IMR-90 (cell line): ENCODE results near the gene IRGQ. TPM values are rescaled to one million over a fixed set of nuclear protein-coding genes. Genes with fewer than 3 reads are reported as not detected.

Experiments used
- ATAC-seq: fragments of 200-7000 bp; cut with Tn5 transposase; 2 replicates; pipeline ENCODE4 v1.9.1; 2020; ENCODE audit warnings: low read depth, mild to moderate bottlenecking, moderate library complexity
- BruUV-seq: library from RNA; stranded (reverse); fragments of 400-500 nt; replicated peaks from 2 replicates; lab custom pipeline; 2021; lab: Mats Ljungman, UMichigan
- CTCF ChIA-PET: fragments of 300-600 bp; formaldehyde crosslinking; extraction: SDS; loops from one replicate; lab custom pipeline; 2021; ENCODE audit warnings: antibody characterized with exemption; lab: Yijun Ruan, JAX
- POLR2A ChIA-PET: fragments of 300-600 bp; sonication (Branson Sonifier 250); formaldehyde crosslinking; loops from one replicate; lab custom pipeline; 2022; ENCODE audit warnings: antibody characterized with exemption; ENCODE audit not compliant: unreplicated experiment; lab: Charles Lee
- DNase-seq: peaks from one replicate; pipeline ENCODE4 v3.0.0; 2013
- H2AFZ ChIP-seq: replicated peaks from 2 replicates; pipeline ENCODE3; 2013; ENCODE audit warnings: low read length, mild to moderate bottlenecking; ENCODE audit not compliant: poor library complexity
- H2AK5ac ChIP-seq: 2 replicates; pipeline ENCODE4 v1.6.1; 2013; ENCODE audit warnings: low read depth, low read length, inconsistent platforms
- H2AK9ac ChIP-seq: replicated peaks from 2 replicates; pipeline ENCODE3; 2013; ENCODE audit warnings: mild to moderate bottlenecking, low read depth, low read length, moderate library complexity; ENCODE audit not compliant: poor library complexity
- H2BK120ac ChIP-seq: 2 replicates; pipeline ENCODE4 v1.6.1; 2013; ENCODE audit warnings: low read depth, low read length, inconsistent platforms
- H2BK15ac ChIP-seq: 3 replicates; pipeline ENCODE4 v1.6.1; 2013; ENCODE audit warnings: low read depth, low read length, inconsistent platforms
- H2BK20ac ChIP-seq: 2 replicates; pipeline ENCODE4 v1.6.1; 2013; ENCODE audit warnings: low read depth, mild to moderate bottlenecking, inconsistent platforms, low read length, moderate library complexity
- H2BK5ac ChIP-seq: 2 replicates; pipeline ENCODE4 v1.6.1; 2013; ENCODE audit warnings: mild to moderate bottlenecking, low read depth, low read length, inconsistent platforms; ENCODE audit not compliant: poor library complexity, severe bottlenecking
- H3K14ac ChIP-seq: replicated peaks from 2 replicates; pipeline ENCODE4 v1.6.1; 2013; ENCODE audit warnings: low read depth, low read length, inconsistent platforms
- H3K18ac ChIP-seq: 2 replicates; pipeline ENCODE4 v1.6.1; 2013; ENCODE audit warnings: low read depth, low read length, control low read depth
- H3K23ac ChIP-seq: 2 replicates; pipeline ENCODE4 v1.6.1; 2013; ENCODE audit warnings: low read depth, low read length, inconsistent platforms
- H3K27ac ChIP-seq: 2 replicates; pipeline ENCODE4 v1.5.1; 2013; ENCODE audit warnings: mild to moderate bottlenecking, control low read depth, low read length; ENCODE audit not compliant: insufficient read depth
- H3K27me3 ChIP-seq: 2 replicates; pipeline ENCODE4 v1.6.1; 2013; ENCODE audit warnings: low read length; ENCODE audit not compliant: control insufficient read depth, insufficient read depth
- H3K36me3 ChIP-seq: 2 replicates; pipeline ENCODE4 v1.6.1; 2013; ENCODE audit warnings: low read length, mixed read lengths; ENCODE audit not compliant: control insufficient read depth, insufficient read depth
- H3K4ac ChIP-seq: 2 replicates; pipeline ENCODE4 v1.6.1; 2013; ENCODE audit warnings: low read depth, low read length, inconsistent platforms
- H3K4me1 ChIP-seq: 2 replicates; pipeline ENCODE4 v1.6.1; 2013; ENCODE audit warnings: low read length, mixed read lengths; ENCODE audit not compliant: control insufficient read depth, insufficient read depth
- H3K4me2 ChIP-seq: 2 replicates; pipeline ENCODE4 v1.6.1; 2013; ENCODE audit warnings: low read depth, mild to moderate bottlenecking, control low read depth, low read length, moderate library complexity
- H3K4me3 ChIP-seq: 2 replicates; pipeline ENCODE4 v1.5.1; 2013; ENCODE audit warnings: low read depth, mild to moderate bottlenecking, control low read depth, low read length, moderate library complexity; ENCODE audit not compliant: insufficient read depth
- H3K56ac ChIP-seq: 2 replicates; pipeline ENCODE4 v1.6.1; 2013; ENCODE audit warnings: low read length, inconsistent platforms; ENCODE audit not compliant: insufficient read depth; ENCODE audit errors: extremely low read depth
- H3K79me1 ChIP-seq, 2 experiments: 2 replicates each; pipeline ENCODE4 v1.6.1; 2013; ENCODE audit warnings: low read length in 2 of 2, inconsistent platforms in 1 of 2, low read depth in 1 of 2
- H3K9ac ChIP-seq: 2 replicates; pipeline ENCODE4 v1.6.1; 2013; ENCODE audit warnings: low read depth, low read length, control low read depth
- H3K9me1 ChIP-seq: 2 replicates; pipeline ENCODE4 v1.6.1; 2013; ENCODE audit warnings: low read length, inconsistent platforms; ENCODE audit not compliant: insufficient read depth
- H3K9me3 ChIP-seq: 2 replicates; pipeline ENCODE4 v1.6.1; 2013; ENCODE audit warnings: low read length; ENCODE audit not compliant: control insufficient read depth, insufficient read depth
- H4K20me1 ChIP-seq: 2 replicates; pipeline ENCODE4 v1.6.1; 2013; ENCODE audit warnings: low read length, inconsistent platforms; ENCODE audit not compliant: insufficient read depth
- H4K5ac ChIP-seq: 2 replicates; pipeline ENCODE4 v1.6.1; 2013; ENCODE audit warnings: mild to moderate bottlenecking, low read depth, low read length, control low read depth
- H4K8ac ChIP-seq, 2 experiments: 2 replicates each; pipeline ENCODE4 v1.6.1; 2013; ENCODE audit warnings: low read depth in 2 of 2, low read length in 2 of 2, control low read depth in 1 of 2, inconsistent platforms in 1 of 2
- H4K91ac ChIP-seq: 2 replicates; pipeline ENCODE4 v1.6.1; 2013; ENCODE audit warnings: low read depth, low read length, inconsistent platforms; ENCODE audit not compliant: insufficient read depth
- BHLHE40 ChIP-seq: fragments of 150-350 bp; IDR thresholded peaks from 2 replicates; pipeline ENCODE4 v1.6.1; 2016; ENCODE audit warnings: mild to moderate bottlenecking, low read depth, low read length
- CEBPB ChIP-seq: IDR thresholded peaks from 2 replicates; pipeline ENCODE4 v1.6.1; 2012; ENCODE audit warnings: low read depth, low read length, improper control_type of control experiment
- CHD1 ChIP-seq: IDR thresholded peaks from 2 replicates; pipeline ENCODE4 v1.6.1; 2012; ENCODE audit warnings: low read depth, low read length, improper control_type of control experiment
- CTCF ChIP-seq: conservative IDR thresholded peaks from 2 replicates; pipeline ENCODE4 v1.5.1; 2012; ENCODE audit warnings: mild to moderate bottlenecking, low read depth, low read length, improper control_type of control experiment
- ELK1 ChIP-seq: fragments of 150-350 bp; IDR thresholded peaks from 2 replicates; pipeline ENCODE4 v1.6.1; 2016; ENCODE audit warnings: low read depth, mild to moderate bottlenecking, low read length, moderate library complexity, borderline replicate concordance
- FOS ChIP-seq: fragments of 150-350 bp; IDR thresholded peaks from 2 replicates; pipeline ENCODE4 v1.6.1; 2016; ENCODE audit warnings: low read depth, low read length
- MAFK ChIP-seq: IDR thresholded peaks from 2 replicates; pipeline ENCODE4 v1.6.1; 2012; ENCODE audit warnings: low read depth, low read length, improper control_type of control experiment
- MXI1 ChIP-seq: IDR thresholded peaks from 2 replicates; pipeline ENCODE4 v1.6.1; 2012; ENCODE audit warnings: low read depth, mild to moderate bottlenecking, low read length, moderate library complexity, borderline replicate concordance
- NFE2L2 ChIP-seq: fragments of 150-350 bp; IDR thresholded peaks from 2 replicates; pipeline ENCODE4 v1.6.1; 2016; ENCODE audit warnings: low read depth, mild to moderate bottlenecking, low read length
- POLR2A ChIP-seq: IDR thresholded peaks from 2 replicates; pipeline ENCODE4 v1.6.1; 2012; ENCODE audit warnings: mild to moderate bottlenecking, low read depth, low read length
- RAD21 ChIP-seq: IDR thresholded peaks from 2 replicates; pipeline ENCODE4 v1.6.1; 2012; ENCODE audit warnings: low read length, improper control_type of control experiment
- RCOR1 ChIP-seq: IDR thresholded peaks from 2 replicates; pipeline ENCODE4 v1.6.1; 2012; ENCODE audit warnings: mild to moderate bottlenecking, low read length, improper control_type of control experiment; ENCODE audit not compliant: insufficient replicate concordance
- RFX5 ChIP-seq: IDR thresholded peaks from 2 replicates; pipeline ENCODE4 v1.8.0; 2012; ENCODE audit warnings: low read depth, mild to moderate bottlenecking, low read length, moderate library complexity
- SMC3 ChIP-seq: fragments of 150-350 bp; IDR thresholded peaks from 2 replicates; pipeline ENCODE4 v1.6.1; 2016; ENCODE audit warnings: low read depth, mild to moderate bottlenecking, antibody characterized with exemption, low read length, moderate library complexity
- USF2 ChIP-seq: fragments of 150-350 bp; IDR thresholded peaks from 2 replicates; pipeline ENCODE4 v1.6.1; 2017; ENCODE audit warnings: mild to moderate bottlenecking, antibody characterized with exemption, low read length, low read depth
- WGBS, 2 experiments: methylation state at CpG; one replicate each; pipeline versions ENCODE4 v1.1.5 to v1.1.7; 2013; ENCODE audit warnings: missing lambda C conversion rate in 2 of 2; ENCODE audit not compliant: insufficient read length in 1 of 2; ENCODE audit errors: extremely low coverage in 2 of 2; 5-methylcytosine and 5-hydroxymethylcytosine counted together
- dilution Hi-C: fragments of 300-500 bp; cut with HindIII; formaldehyde crosslinking; loops from one replicate; pipeline ENCODE4 v1.14.3; 2018; ENCODE audit warnings: low sequenced_read_pairs; ENCODE audit not compliant: unreplicated experiment
- in situ Hi-C: fragments of 300-500 bp; cut with MboI; formaldehyde crosslinking; loops from 3 replicates; pipeline ENCODE4 v1.14.3; 2019; ENCODE audit warnings: low sequenced_read_pairs, inconsistent platforms, mixed read lengths
- intact Hi-C: fragments of 100-400 bp; cut with micrococcal nuclease; formaldehyde crosslinking; loops from 2 replicates; pipeline ENCODE4 v1.10.0; 2022
- polyA plus RNA-seq, 3 experiments: library from polyadenylated mRNA; depleted of rRNA; stranded (reverse); fragments of >200 nt; gene quantifications; 2 replicates each; pipeline ENCODE4 v1.2.3, GENCODE V29; 2012; ENCODE audit warnings: low replicate concordance in 1 of 3
- total RNA-seq: library from RNA; depleted of rRNA; stranded (reverse); fragments of >200 nt; gene quantifications from 2 replicates; pipeline ENCODE4 v1.2.3, GENCODE V29; 2012

Gene IRGQ
- total and polyA plus RNA-seq, 2 of the 4 experiments (the other 2 are of a cell fraction), result 9.0 to 9.9 TPM

- ChIA-PET POLR2A (interaction anchor here (0.6 kb wide), 1 partner anchor 64 kb away, joined by 8 read pairs; the partner anchor contains the start of gene ZNF575), CTCF (interaction anchor here (4.5 kb wide), 1 partner anchor 41 kb away, joined by 29 read pairs; no protein-coding TSS in a partner anchor)
- no peaks in the 10 kb centered on the region for H3K9me3 ChIP-seq
- peak overlapping the region; percentile 10 for H3K18ac ChIP-seq
- H3K23ac ChIP-seq, result peak overlapping the region; percentile 40; the same call in 1 of the 2 replicates
- H2BK15ac ChIP-seq, result peak overlapping the region; percentile 71; the same call in 1 of the 3 replicates
- peak overlapping the region; percentile 87 for H3K56ac ChIP-seq
- H3K9me1 ChIP-seq, result no peaks in the 10 kb centered on the region
- ATAC-seq (no peak), DNase-seq (peak; percentile 13)
- peak overlapping the region; percentile 90 for H2AK5ac ChIP-seq
- peak overlapping the region; percentile 97 to 99 for H4K8ac ChIP-seq
- peak overlapping the region; percentile 78 for H3K4ac ChIP-seq
- H2BK20ac ChIP-seq, result no peak overlapping the region
- H3K27me3 ChIP-seq, result no peaks in the 10 kb centered on the region
- H3K4me1 ChIP-seq, result peaks cover 9% of the 10 kb centered on the region
- H4K91ac ChIP-seq, result peak overlapping the region; percentile 78
- peak overlapping the region; percentile 97 for H2AK9ac ChIP-seq
- peak overlapping the region; percentile 68 for H3K4me3 ChIP-seq
- WGBS, 2 experiments, result 40% methylated on average over 1 of the region's 7 CpGs; no CpG with 5 or more reads in 1 of the 2 experiments
- H4K5ac ChIP-seq, result peak overlapping the region; percentile 88
- H4K20me1 ChIP-seq, result no peaks in the 10 kb centered on the region
- H3K36me3 ChIP-seq, result peaks cover 30% of the 10 kb centered on the region
- in situ Hi-C loops (no loop called here), dilution Hi-C loops (no loop called here), intact Hi-C loops (loop anchor here (1.0 to 2.0 kb wide), 3 partner anchors 22 to 188 kb away; partner anchors contain the start of genes PINLYP and XRCC1)
- H2BK120ac ChIP-seq, result 0 out of 2 replicates have a peak overlapping the region, but pooled peaks have one; percentile 8
- peak overlapping the region; percentile 79 for H3K27ac ChIP-seq
- H3K79me1 ChIP-seq, result peaks cover 27 to 60% of the 10 kb centered on the region in 2 experiments; a peak in 3 of 4 replicates
- no TSS peak for BruUV-seq
- H2BK5ac ChIP-seq, result peak overlapping the region; percentile 87
- H2AFZ ChIP-seq, result peak overlapping the region; percentile 98
- peak overlapping the region; percentile 81 for H3K14ac ChIP-seq
- peak overlapping the region; percentile 90 for H3K9ac ChIP-seq
- peak overlapping the region; percentile 97 for H3K4me2 ChIP-seq
- no peak for TF ChIP-seq USF2
- TF ChIP-seq FOS, result no peak
- TF ChIP-seq NFE2L2, result no peak
- TF ChIP-seq ELK1, result no peak
- no peak for TF ChIP-seq RCOR1
- no peak for TF ChIP-seq CEBPB
- no peak for TF ChIP-seq BHLHE40
- no peak for TF ChIP-seq RAD21
- TF ChIP-seq POLR2A, result no peak
- no peak for TF ChIP-seq CTCF
- TF ChIP-seq RFX5, result no peak
- TF ChIP-seq SMC3, result no peak
- no peak for TF ChIP-seq MAFK
- no peak for TF ChIP-seq MXI1
- TF ChIP-seq CHD1, result no peak
Measured at GRCh38 chr19:43596842-43597461, 1.0 kb upstream of the IRGQ start.
